ENCODE results near the gene IRF7.

The IRF7 gene

GRCh38 chr11:608791-609251, 6.9 kb downstream of the IRF7 start:
- DNase-seq (ENCODE audit: low read depth in 2 of 3, low spot score in 2 of 3), result no peak

GRCh38 chr11:607971-608659, 7.6 kb downstream of the IRF7 start:
- DNase-seq (ENCODE audit: low read depth in 2 of 3, low spot score in 2 of 3), result no peak

- DNase-seq (ENCODE audit: low read depth in 2 of 3, low spot score in 2 of 3), result no peak
Observed at GRCh38 chr11:607020-607780, 8.6 kb downstream of the IRF7 start.

- no peak for DNase-seq (ENCODE audit: low read depth in 2 of 3, low spot score in 2 of 3)
Observed at GRCh38 chr11:606245-606644, 9.5 kb downstream of the IRF7 start.

- no peak for DNase-seq (ENCODE audit: low read depth in 2 of 3, low spot score in 2 of 3)
Observed at GRCh38 chr11:605286-606129, 10.2 kb downstream of the IRF7 start.

- no peak for DNase-seq (ENCODE audit: low read depth in 2 of 3, low spot score in 2 of 3)
Observed at GRCh38 chr11:603154-603553, 12.6 kb downstream of the IRF7 start.

- no peak for DNase-seq (ENCODE audit: low read depth in 2 of 3, low spot score in 2 of 3)
Observed at GRCh38 chr11:601573-602245, 14.0 kb downstream of the IRF7 start.

- DNase-seq (ENCODE audit: low read depth in 2 of 3, low spot score in 2 of 3), result no peak
Observed at GRCh38 chr11:598005-598680, 17.6 kb downstream of the IRF7 start.

- no peak for DNase-seq (ENCODE audit: low read depth in 2 of 3, low spot score in 2 of 3)
Observed at GRCh38 chr11:597166-597725, 18.5 kb downstream of the IRF7 start.

GRCh38 chr11:596374-596773, 19.4 kb downstream of the IRF7 start:
- DNase-seq (ENCODE audit: low read depth in 2 of 3, low spot score in 2 of 3), result no peak

GRCh38 chr11:595400-595799, 20.4 kb downstream of the IRF7 start:
- no peak for DNase-seq (ENCODE audit: low read depth in 2 of 3, low spot score in 2 of 3)

- no peak for DNase-seq (ENCODE audit: low read depth in 2 of 3, low spot score in 2 of 3)
Observed at GRCh38 chr11:593347-593746, 22.4 kb downstream of the IRF7 start.

- no peak for DNase-seq (ENCODE audit: low read depth in 2 of 3, low spot score in 2 of 3)
Observed at GRCh38 chr11:592918-593317, 22.8 kb downstream of the IRF7 start.

GRCh38 chr11:592501-592900, 23.2 kb downstream of the IRF7 start:
- no peak for DNase-seq (ENCODE audit: low read depth in 2 of 3, low spot score in 2 of 3)

- no peak for DNase-seq (ENCODE audit: low read depth in 2 of 3, low spot score in 2 of 3)
Observed at GRCh38 chr11:590997-591396, 24.8 kb downstream of the IRF7 start.

- DNase-seq (ENCODE audit: low read depth in 2 of 3, low spot score in 2 of 3), result no peak
Observed at GRCh38 chr11:589798-590197, 26.0 kb downstream of the IRF7 start.

- peak; percentile 42 to 49 (median 48) for DNase-seq (ENCODE audit: low read depth in 2 of 3, low spot score in 2 of 3)
Observed at GRCh38 chr11:587978-588380, 27.8 kb downstream of the IRF7 start.

- no peak for DNase-seq (ENCODE audit: low read depth in 2 of 3, low spot score in 2 of 3)
Observed at GRCh38 chr11:587546-587945, 28.2 kb downstream of the IRF7 start.

GRCh38 chr11:586376-587316, 29.1 kb downstream of the IRF7 start:
- no peak for DNase-seq (ENCODE audit: low read depth in 2 of 3, low spot score in 2 of 3)

Data from activated CD8-positive, alpha-beta memory T cell treated with anti-CD3 and anti-CD28 coated beads for 48 hours (primary cell).